ENCODE results near the gene DMKN. TPM values are rescaled to one million over a fixed set of nuclear protein-coding genes. Genes with fewer than 3 reads are reported as not detected.

DMKN gene
- total RNA-seq, 1 experiment from 2014 or later: 5.6 TPM

- TF ChIP-seq CTCF (IDR thresholded peaks at IDR 0.05): no peak; the same call in 1 of the 2 replicates
- no peak for TF ChIP-seq TCF7L2 (IDR thresholded peaks at IDR 0.05; ENCODE audit: low read depth, low read length)
- no peak for TF ChIP-seq SIN3A (IDR thresholded peaks at IDR 0.05; ENCODE audit: borderline replicate concordance, insufficient read depth, low read depth, low read length)
- TF ChIP-seq REST (IDR thresholded peaks at IDR 0.05; ENCODE audit: insufficient read depth in 1 of 2, low read depth in 2 of 2, low read length in 1 of 2): no peak
- TF ChIP-seq POLR2AphosphoS5 (IDR thresholded peaks at IDR 0.05; ENCODE audit: low read depth, low read length): no peak
- H3K27me3 ChIP-seq (ENCODE audit: control insufficient read depth, insufficient read depth, low read length): peaks cover 16% of the 10 kb centered on the region
- intact Hi-C loops (cut with micrococcal nuclease; ENCODE audit: unreplicated experiment): no loop called here
These were observed 2.9 kb downstream of the DMKN start for GRCh38 chr19:35510626-35510964.

GRCh38 chr19:35509861-35510625 is 3.4 kb downstream of the DMKN start:
- CTCF ChIA-PET: interaction anchor here (0.5 to 1.1 kb wide), 6 partner anchors 10 to 454 kb away, joined by 3 to 9 read pairs (median 4); no protein-coding TSS in a partner anchor
- in situ Hi-C loops (cut with HindIII; ENCODE audit: low pct_unique_long_range_greater_than_20kb, low sequenced_read_pairs) (no loop called here), intact Hi-C loops (cut with micrococcal nuclease; ENCODE audit: unreplicated experiment) (no loop called here)
- POLR2A ChIA-PET: no interaction called here
- Histone ChIP-seq H3K9me3 (ENCODE audit: control insufficient read depth, insufficient read depth, low read depth, low read length) (no peaks in the 10 kb centered on the region), H3K4me3 (ENCODE audit: low read depth in 2 of 2, low read length in 2 of 2) (peak overlapping the region; percentile 36 to 62), H3K27me3 (ENCODE audit: control insufficient read depth, insufficient read depth, low read length) (peaks cover 20% of the 10 kb centered on the region), H3K27ac (ENCODE audit: low read length) (0 out of 2 replicates have a peak overlapping the region, but pooled peaks have one; percentile 40), H3K4me1 (ENCODE audit: control insufficient read depth, insufficient read depth, low read length) (peaks cover 10% of the 10 kb centered on the region; the same call in 1 of the 2 replicates), H3K36me3 (ENCODE audit: control insufficient read depth, insufficient read depth, low read length) (no peaks in the 10 kb centered on the region; the same call in 1 of the 2 replicates)
- peak; percentile 90 for ATAC-seq
- DNase-seq (ENCODE audit: low read depth, low spot score): peak; percentile 42
- no TSS peak for BruUV-seq (replicated peaks)
- TF ChIP-seq REST (IDR thresholded peaks at IDR 0.05; ENCODE audit: insufficient read depth in 1 of 2, low read depth in 2 of 2, low read length in 1 of 2): no peak
- TF ChIP-seq CTCF (IDR thresholded peaks at IDR 0.05): peak; percentile 99
- no peak for TF ChIP-seq TCF7L2 (IDR thresholded peaks at IDR 0.05; ENCODE audit: low read depth, low read length)

More at GRCh38 chr19:35510626-35510964, 2.9 kb downstream of the DMKN start:
- BruUV-seq (replicated peaks): no TSS peak
- ATAC-seq (peak; percentile 30), DNase-seq (ENCODE audit: low read depth, low spot score) (no peak)
- no peak overlapping the region for H3K27ac ChIP-seq (ENCODE audit: low read length)
- in situ Hi-C loops (cut with HindIII; ENCODE audit: low pct_unique_long_range_greater_than_20kb, low sequenced_read_pairs): no loop called here
- CTCF ChIA-PET: interaction anchor here (0.5 to 1.1 kb wide), 4 partner anchors 16 to 454 kb away, joined by 3 to 9 read pairs (median 5); no protein-coding TSS in a partner anchor
- H3K9me3 ChIP-seq (ENCODE audit: control insufficient read depth, insufficient read depth, low read depth, low read length): no peaks in the 10 kb centered on the region
- H3K4me1 ChIP-seq (ENCODE audit: control insufficient read depth, insufficient read depth, low read length): peaks cover 10% of the 10 kb centered on the region; the same call in 1 of the 2 replicates
- no peaks in the 10 kb centered on the region; the same call in 1 of the 2 replicates for H3K36me3 ChIP-seq (ENCODE audit: control insufficient read depth, insufficient read depth, low read length)
- POLR2A ChIA-PET: no interaction called here
- H3K4me3 ChIP-seq (ENCODE audit: low read depth in 2 of 2, low read length in 2 of 2): peak overlapping the region; percentile 36 to 62

All from Panc1 (cell line).